Adrenal gland (tissue), 5 donors: Measurements from ENCODE around the gene SMCO1.

Source experiments
- POLR2A ChIP-seq, 2 donors: fragments of 450-650 bp; IDR thresholded peaks; one replicate each; pipeline ENCODE4 v1.6.1; 2017; ENCODE audit warnings: antibody characterized with exemption in 2 of 2, mild to moderate bottlenecking in 2 of 2, moderate library complexity in 1 of 2
- TF ChIP-seq, protein P1 (sequence below), 6 experiments: fragments of 450-650 bp in 4 of 6; fragments of 200-600 bp in 2 of 6; sonication (generic) in 1 of 6; IDR thresholded peaks; 1 replicate in 5 of 6; 2 replicates in 1 of 6; pipeline versions ENCODE4 v1.5.1 to v1.8.0; 2016 to 2021; ENCODE audit warnings: antibody characterized with exemption in 6 of 6, mild to moderate bottlenecking in 2 of 6, moderate library complexity in 1 of 6
- donor health status: DM: no; HTN: no; CAD: no.

DNA sequence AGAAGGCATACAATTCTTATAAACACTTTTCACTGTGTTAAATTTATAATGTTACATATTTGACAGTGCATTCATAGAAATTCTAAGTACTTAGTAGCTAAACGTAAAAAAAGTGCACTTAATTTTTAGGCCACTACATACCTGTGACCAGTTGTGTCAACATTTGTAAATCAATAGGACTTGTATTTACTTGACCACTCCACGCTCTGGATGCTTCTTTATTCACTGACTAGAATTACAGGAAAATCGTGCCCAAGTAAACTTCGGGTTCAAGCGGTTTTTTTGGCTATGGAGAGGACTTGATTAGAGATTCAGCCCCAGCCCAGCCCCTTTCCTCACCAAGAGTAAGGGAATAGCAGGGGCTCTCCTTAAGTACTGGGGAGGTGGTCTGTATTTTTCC is 31.4 kb upstream of the SMCO1 start:
- TF ChIP-seq, protein P1, sequence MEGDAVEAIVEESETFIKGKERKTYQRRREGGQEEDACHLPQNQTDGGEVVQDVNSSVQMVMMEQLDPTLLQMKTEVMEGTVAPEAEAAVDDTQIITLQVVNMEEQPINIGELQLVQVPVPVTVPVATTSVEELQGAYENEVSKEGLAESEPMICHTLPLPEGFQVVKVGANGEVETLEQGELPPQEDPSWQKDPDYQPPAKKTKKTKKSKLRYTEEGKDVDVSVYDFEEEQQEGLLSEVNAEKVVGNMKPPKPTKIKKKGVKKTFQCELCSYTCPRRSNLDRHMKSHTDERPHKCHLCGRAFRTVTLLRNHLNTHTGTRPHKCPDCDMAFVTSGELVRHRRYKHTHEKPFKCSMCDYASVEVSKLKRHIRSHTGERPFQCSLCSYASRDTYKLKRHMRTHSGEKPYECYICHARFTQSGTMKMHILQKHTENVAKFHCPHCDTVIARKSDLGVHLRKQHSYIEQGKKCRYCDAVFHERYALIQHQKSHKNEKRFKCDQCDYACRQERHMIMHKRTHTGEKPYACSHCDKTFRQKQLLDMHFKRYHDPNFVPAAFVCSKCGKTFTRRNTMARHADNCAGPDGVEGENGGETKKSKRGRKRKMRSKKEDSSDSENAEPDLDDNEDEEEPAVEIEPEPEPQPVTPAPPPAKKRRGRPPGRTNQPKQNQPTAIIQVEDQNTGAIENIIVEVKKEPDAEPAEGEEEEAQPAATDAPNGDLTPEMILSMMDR (IDR thresholded peaks at IDR 0.05) = no peak
- TF ChIP-seq POLR2A (IDR thresholded peaks at IDR 0.05) = no peak
